Vagina (tissue), 2 donors: Measurements from ENCODE around the gene FAM50B. TPM values are rescaled to one million over a fixed set of nuclear protein-coding genes. Genes with fewer than 3 reads are reported as not detected.

Source experiments
- DNase-seq, 2 donors: peaks; one replicate each; pipeline ENCODE4 v3.0.0-alpha.2; 2017; ENCODE audit errors: extremely low spot score in 2 of 2
- H3K27ac ChIP-seq: fragments of 200-600 bp; sonication (generic); one replicate; pipeline ENCODE4 v1.5.1; 2019
- H3K27me3 ChIP-seq: fragments of 200-600 bp; sonication (generic); one replicate; pipeline ENCODE4 v1.5.1; 2019
- H3K36me3 ChIP-seq, 2 donors: fragments of 200-600 bp; sonication (generic); one replicate each; pipeline ENCODE4 v1.5.1; 2017 to 2019
- H3K4me1 ChIP-seq: fragments of 200-600 bp; sonication (generic); one replicate; pipeline ENCODE4 v1.5.1; 2019
- H3K4me3 ChIP-seq, 2 donors: fragments of 200-600 bp; sonication (generic); 1 replicate in 1 of 2; 2 replicates in 1 of 2; pipeline ENCODE4 v1.5.1; 2016 to 2019
- H3K9me3 ChIP-seq: fragments of 200-600 bp; sonication (generic); one replicate; pipeline ENCODE4 v1.5.1; 2019
- POLR2A ChIP-seq, 2 donors: fragments of 450-650 bp; IDR thresholded peaks; one replicate each; pipeline ENCODE4 v1.6.1; 2017; ENCODE audit warnings: antibody characterized with exemption in 2 of 2, mild to moderate bottlenecking in 2 of 2, moderate library complexity in 2 of 2
- POLR2AphosphoS5 ChIP-seq, 2 donors: sonication (generic); formaldehyde crosslinking; IDR thresholded peaks; one replicate each; pipeline ENCODE4 v1.9.0; 2017; ENCODE audit warnings: antibody characterized with exemption in 2 of 2, mild to moderate bottlenecking in 2 of 2, low read depth in 1 of 2; ENCODE audit not compliant: insufficient read depth in 1 of 2
- intact Hi-C: fragments of 100-400 bp; cut with DNase I; formaldehyde crosslinking; loops from one replicate; pipeline ENCODE4 v1.15.1; 2023
- total RNA-seq: library from RNA; depleted of rRNA; stranded (reverse); fragments of >200 nt; gene quantifications from one replicate; pipeline ENCODE4 v1.2.3, GENCODE V29; 2016
- TF ChIP-seq, protein P1 (sequence below), 3 experiments: fragments of 450-650 bp in 2 of 3; fragments of 200-600 bp in 1 of 3; sonication (generic) in 1 of 3; IDR thresholded peaks; one replicate each; pipeline ENCODE4 v1.5.1; 2017 to 2019; ENCODE audit warnings: antibody characterized with exemption in 3 of 3, mild to moderate bottlenecking in 2 of 3, moderate library complexity in 2 of 3

Gene FAM50B
- total RNA-seq, 1 donor from 2014 or later, result 4.9 TPM

DNA sequence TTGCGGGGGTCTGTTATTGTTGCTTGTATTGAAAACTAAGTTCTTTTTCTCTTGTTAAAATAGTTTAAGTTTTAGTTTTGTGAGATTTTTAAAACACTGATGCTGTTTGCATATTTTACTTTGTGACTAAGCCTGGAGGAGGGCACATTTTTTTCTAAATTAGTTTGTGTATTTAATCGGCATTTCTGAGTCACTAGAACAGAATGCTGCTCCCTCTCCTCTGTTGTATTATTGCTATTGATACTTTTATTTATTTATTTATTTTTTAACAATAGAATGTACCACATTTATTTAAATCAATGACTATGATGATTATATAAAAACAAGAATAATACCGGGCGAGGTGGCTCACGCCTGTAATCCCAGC, 5.1 kb upstream of the FAM50B start:
- no peak overlapping the region for H3K4me3 ChIP-seq
- no peaks in the 10 kb centered on the region for H3K27me3 ChIP-seq
- H3K27ac ChIP-seq, result peak overlapping the region; percentile 49
- H3K36me3 ChIP-seq, result no peaks in the 10 kb centered on the region
- TF ChIP-seq, protein P1, sequence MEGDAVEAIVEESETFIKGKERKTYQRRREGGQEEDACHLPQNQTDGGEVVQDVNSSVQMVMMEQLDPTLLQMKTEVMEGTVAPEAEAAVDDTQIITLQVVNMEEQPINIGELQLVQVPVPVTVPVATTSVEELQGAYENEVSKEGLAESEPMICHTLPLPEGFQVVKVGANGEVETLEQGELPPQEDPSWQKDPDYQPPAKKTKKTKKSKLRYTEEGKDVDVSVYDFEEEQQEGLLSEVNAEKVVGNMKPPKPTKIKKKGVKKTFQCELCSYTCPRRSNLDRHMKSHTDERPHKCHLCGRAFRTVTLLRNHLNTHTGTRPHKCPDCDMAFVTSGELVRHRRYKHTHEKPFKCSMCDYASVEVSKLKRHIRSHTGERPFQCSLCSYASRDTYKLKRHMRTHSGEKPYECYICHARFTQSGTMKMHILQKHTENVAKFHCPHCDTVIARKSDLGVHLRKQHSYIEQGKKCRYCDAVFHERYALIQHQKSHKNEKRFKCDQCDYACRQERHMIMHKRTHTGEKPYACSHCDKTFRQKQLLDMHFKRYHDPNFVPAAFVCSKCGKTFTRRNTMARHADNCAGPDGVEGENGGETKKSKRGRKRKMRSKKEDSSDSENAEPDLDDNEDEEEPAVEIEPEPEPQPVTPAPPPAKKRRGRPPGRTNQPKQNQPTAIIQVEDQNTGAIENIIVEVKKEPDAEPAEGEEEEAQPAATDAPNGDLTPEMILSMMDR (IDR thresholded peaks at IDR 0.05), result no peak
- TF ChIP-seq POLR2A (IDR thresholded peaks at IDR 0.05) (no peak), POLR2AphosphoS5 (IDR thresholded peaks at IDR 0.05; ENCODE audit: insufficient read depth in 1 of 2, low read depth in 1 of 2) (no peak)
- intact Hi-C loops, result no loop called here
- H3K9me3 ChIP-seq, result no peaks in the 10 kb centered on the region
- H3K4me1 ChIP-seq, result peaks cover 14% of the 10 kb centered on the region
- peak in 1 of 2 donors; percentile 3 for DNase-seq

GRCh38 chr6:3847521-3847920, 1.7 kb upstream of the FAM50B start:
- H3K4me1 ChIP-seq, result peaks cover 5% of the 10 kb centered on the region

GRCh38 chr6:3848380-3848779, 793 bp upstream of the FAM50B start:
- TF ChIP-seq POLR2AphosphoS5 (IDR thresholded peaks at IDR 0.05; ENCODE audit: insufficient read depth in 1 of 2, low read depth in 1 of 2), result no peak
- TF ChIP-seq, protein P1 (IDR thresholded peaks at IDR 0.05), result no peak
- no peak for TF ChIP-seq POLR2A (IDR thresholded peaks at IDR 0.05)
- Histone ChIP-seq H3K4me3 (peak overlapping the region; percentile 44 to 52), H3K27ac (peak overlapping the region; percentile 67), H3K27me3 (no peaks in the 10 kb centered on the region), H3K9me3 (no peaks in the 10 kb centered on the region), H3K4me1 (no peaks in the 10 kb centered on the region), H3K36me3 (no peaks in the 10 kb centered on the region)
- DNase-seq, result peak in 1 of 2 donors; percentile 86
- intact Hi-C loops, result loop anchor here (5.0 kb wide), 1 partner anchor 96 kb away; the partner anchor contains the start of gene PXDC1

More at GRCh38 chr6:3847521-3847920, 1.7 kb upstream of the FAM50B start:
- no peaks in the 10 kb centered on the region for H3K27me3 ChIP-seq
- no peaks in the 10 kb centered on the region for H3K9me3 ChIP-seq
- H3K4me3 ChIP-seq, result no peak overlapping the region
- no peak overlapping the region for H3K27ac ChIP-seq
- intact Hi-C loops, result loop anchor here (5.0 kb wide), 1 partner anchor 95 kb away; the partner anchor contains the start of gene PXDC1
- H3K36me3 ChIP-seq, result no peaks in the 10 kb centered on the region
- no peak for TF ChIP-seq POLR2AphosphoS5 (IDR thresholded peaks at IDR 0.05; ENCODE audit: insufficient read depth in 1 of 2, low read depth in 1 of 2)
- TF ChIP-seq, protein P1 (IDR thresholded peaks at IDR 0.05), result no peak
- no peak for TF ChIP-seq POLR2A (IDR thresholded peaks at IDR 0.05)
- DNase-seq, result no peak

- Histone ChIP-seq H3K4me1 (no peaks in the 10 kb centered on the region), H3K9me3 (no peaks in the 10 kb centered on the region), H3K4me3 (peak overlapping the region; percentile 44 to 52), H3K27ac (peak overlapping the region; percentile 64), H3K36me3 (no peaks in the 10 kb centered on the region), H3K27me3 (no peaks in the 10 kb centered on the region)
- TF ChIP-seq POLR2A (IDR thresholded peaks at IDR 0.05) (no peak), POLR2AphosphoS5 (IDR thresholded peaks at IDR 0.05; ENCODE audit: insufficient read depth in 1 of 2, low read depth in 1 of 2) (no peak)
- TF ChIP-seq, protein P1 (IDR thresholded peaks at IDR 0.05), result no peak
- intact Hi-C loops, result loop anchor here (5.0 kb wide), 1 partner anchor 98 kb away; the partner anchor contains the start of gene PXDC1
- peak in 1 of 2 donors; percentile 88 for DNase-seq
These were observed 693 bp downstream of the FAM50B start for GRCh38 chr6:3849681-3850450.
